ENCODE data around the gene PHTF1.

DNA sequence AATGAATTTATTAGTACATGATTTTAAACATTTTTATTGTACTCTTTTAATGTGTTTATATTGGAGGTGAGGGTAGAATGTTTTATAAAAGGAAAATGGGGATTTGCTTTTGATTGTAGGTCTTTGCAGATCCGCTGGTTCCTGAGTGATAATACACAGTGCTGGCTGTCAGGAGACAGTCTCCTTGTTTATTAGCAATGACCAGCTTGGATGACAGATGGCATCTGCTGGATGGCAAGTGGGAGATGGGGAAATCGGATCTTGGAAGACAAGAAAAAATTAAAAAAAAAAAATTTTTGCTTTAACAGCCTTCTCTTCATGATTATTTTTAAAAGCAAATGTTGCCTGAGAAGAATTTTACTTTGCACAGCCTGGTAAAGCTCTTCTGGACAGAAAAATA lies 4.4 kb upstream of the PHTF1 start:
- TF ChIP-seq, protein P1, sequence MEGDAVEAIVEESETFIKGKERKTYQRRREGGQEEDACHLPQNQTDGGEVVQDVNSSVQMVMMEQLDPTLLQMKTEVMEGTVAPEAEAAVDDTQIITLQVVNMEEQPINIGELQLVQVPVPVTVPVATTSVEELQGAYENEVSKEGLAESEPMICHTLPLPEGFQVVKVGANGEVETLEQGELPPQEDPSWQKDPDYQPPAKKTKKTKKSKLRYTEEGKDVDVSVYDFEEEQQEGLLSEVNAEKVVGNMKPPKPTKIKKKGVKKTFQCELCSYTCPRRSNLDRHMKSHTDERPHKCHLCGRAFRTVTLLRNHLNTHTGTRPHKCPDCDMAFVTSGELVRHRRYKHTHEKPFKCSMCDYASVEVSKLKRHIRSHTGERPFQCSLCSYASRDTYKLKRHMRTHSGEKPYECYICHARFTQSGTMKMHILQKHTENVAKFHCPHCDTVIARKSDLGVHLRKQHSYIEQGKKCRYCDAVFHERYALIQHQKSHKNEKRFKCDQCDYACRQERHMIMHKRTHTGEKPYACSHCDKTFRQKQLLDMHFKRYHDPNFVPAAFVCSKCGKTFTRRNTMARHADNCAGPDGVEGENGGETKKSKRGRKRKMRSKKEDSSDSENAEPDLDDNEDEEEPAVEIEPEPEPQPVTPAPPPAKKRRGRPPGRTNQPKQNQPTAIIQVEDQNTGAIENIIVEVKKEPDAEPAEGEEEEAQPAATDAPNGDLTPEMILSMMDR (IDR thresholded peaks at IDR 0.05), result no peak
- TF ChIP-seq POLR2A (IDR thresholded peaks at IDR 0.05), result no peak
- TF ChIP-seq EP300 (IDR thresholded peaks at IDR 0.05; ENCODE audit: low read depth), result no peak
